ENCODE measurements around the gene FN1.
"Not testable (repeated sequence)": the region's sequence is repeated elsewhere in the genome, so short reads cannot be mapped to it uniquely, and the experiment has no call there.

FN1 gene

DNA sequence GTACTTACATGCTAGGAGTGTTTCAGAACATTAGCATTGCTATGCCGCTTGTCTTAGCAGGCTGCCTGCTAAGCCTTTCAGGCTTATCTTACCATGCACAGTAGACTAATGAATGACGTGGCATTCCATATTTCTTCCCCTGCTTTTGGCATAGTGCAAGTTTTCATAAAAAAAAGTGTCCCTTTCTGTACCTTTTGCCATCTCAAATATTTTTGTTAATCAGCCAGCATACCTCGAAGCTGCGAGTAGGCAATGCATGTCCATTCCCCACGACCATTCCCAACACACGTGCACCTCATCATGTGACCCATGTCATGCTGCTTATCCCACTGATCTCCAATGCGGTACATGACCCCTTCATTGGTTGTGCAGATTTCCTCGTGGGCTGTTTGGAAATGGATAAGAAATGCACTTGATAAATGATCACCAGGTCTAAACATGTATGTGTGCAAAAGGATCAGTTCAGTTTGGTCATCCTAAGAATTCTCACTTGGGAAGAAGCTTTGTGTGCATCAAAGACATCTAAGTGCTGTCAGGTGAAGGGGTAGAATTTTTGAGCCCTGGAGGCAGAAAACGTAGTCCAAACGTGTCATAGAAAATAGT is 13.9 kb downstream of the FN1 start:
- DNase-seq: no peak

DNA sequence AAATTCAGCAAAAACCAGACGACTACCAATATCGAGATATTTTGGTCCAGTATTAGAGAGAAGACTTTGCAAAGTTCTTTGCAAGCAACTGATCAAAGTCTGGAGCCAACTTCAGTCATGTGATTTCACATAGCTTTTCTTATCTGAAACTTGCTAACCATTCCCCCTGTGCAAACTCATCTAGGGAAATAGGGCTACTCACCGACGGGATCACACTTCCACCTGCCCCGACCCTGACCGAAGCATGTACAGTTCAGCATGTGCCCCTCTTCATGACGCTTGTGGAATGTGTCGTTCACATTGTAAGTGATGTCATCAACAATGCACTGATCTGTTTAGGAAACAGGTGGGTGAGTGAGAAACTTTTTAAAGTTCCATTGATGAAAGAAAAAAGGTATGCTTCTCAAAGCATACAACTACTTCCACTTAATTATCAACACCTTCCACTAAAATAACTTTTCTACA is 15.4 kb downstream of the FN1 start:
- DNase-seq: no peak

DNA sequence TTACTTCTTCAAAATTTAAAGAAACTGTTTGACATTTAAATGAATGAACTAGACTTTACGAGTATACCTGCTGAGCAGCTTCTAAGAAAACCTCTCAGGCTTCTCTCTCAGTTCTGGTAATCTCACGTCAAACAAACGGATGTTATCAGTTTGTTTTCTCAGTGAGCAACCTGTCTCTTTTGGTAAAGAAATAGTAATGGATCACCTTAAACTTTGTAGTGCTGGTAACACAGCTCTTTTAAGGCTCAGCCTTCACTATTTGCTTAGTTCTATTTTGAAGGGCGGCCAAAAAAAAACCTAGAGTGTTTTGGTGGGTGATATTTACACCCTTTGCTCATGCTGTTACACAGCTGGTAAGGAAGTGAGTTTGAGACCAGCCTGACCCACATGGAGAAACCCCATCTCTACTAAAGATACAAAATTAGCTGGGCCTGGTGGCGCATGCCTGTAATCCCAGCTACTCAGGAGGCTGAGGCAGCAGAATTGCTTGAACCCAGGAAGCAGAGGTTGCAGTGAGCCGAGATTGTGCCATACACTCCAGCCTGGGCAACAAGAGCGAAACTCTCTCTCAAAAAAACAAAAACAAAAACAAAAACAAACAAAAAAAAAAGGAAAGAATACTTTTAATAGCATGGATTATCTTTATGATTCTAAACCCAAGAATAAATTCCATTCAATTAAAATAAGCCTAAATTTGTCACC is 15.9 kb downstream of the FN1 start:
- DNase-seq: no peak

DNA sequence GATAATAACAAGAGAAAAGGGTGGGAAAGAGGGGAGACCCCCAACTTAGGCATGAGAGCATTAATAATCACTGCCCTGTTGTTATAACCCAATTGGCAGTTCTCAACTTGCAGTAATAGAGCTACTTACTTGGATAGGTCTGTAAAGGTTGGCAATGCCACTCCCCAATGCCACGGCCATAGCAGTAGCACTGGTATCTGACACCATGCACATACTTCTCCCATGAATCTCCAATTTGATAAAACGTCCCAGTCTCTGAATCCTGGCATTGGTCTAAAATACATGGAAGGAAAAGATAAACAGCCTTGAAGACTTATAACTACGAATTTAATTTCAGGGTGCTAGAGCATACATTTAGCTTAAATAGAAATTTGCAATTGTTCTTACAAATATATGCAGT is 16.8 kb downstream of the FN1 start:
- DNase-seq: no peak

DNA sequence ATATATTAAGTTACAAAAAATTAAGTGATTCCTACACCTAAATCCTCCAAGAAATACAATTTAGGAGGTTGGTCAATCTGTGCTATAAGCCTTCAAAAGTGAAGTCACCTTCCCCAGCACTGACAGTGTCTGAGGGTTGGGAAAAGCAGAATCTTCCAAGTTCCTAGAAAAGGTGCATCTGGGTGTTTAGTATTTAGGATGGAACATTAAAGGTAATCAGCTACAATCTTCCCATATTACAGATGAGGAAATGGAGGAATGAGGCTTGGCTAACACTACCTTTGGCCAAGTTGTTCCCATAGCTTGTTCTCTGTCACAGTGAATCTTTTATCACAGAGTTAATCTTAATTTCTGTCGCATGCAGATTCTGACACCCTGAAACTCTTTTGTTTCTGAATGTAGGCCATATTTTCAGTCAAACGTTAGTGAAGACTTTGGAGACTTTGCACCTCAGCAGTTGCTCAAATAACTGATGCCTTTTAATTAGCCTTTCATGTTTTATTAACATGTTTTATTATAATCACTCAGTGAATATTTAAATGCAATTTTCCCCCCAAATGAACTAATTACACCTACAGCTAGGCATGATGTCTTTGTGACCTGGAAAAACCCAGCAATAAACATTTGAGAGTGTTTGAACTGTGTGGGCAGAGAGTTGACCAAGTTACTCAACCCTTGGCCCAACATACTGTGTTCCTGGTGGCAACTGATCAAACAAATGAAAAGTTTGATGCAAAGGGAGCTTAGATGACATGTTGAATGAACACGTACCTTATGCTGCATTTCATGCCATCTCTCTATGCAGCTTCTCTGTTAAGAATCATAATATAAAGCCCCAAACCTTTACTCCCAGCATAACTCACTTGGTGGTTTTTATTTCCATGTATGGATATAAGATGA is 17.6 kb downstream of the FN1 start:
- DNase-seq: no peak

DNA sequence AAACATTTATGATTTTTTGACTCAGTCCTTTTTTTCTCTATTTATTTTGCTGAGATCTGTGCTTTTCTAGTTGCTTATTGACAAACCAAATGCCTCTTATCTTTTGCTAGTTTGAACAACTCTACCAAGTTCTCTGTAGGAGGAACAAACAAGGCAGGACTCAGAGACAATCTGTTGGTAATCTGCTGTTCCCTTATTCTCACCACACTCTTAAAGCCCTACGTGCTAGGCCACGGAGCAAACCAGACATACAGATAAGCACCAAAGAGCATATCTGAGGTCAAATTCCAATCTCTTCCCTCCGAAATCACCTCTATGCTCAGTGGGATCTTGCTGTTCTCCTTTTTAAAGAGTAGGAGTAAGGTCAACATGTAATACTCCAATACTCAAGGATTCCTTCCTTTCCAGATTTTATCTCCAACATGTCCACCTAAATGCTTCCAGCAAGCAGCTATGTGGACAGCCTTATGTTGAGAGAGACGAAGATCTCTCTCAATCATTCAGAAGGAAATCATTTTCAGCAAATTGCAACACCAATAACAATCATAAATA is 18.4 kb downstream of the FN1 start:
- no peak for DNase-seq

DNA sequence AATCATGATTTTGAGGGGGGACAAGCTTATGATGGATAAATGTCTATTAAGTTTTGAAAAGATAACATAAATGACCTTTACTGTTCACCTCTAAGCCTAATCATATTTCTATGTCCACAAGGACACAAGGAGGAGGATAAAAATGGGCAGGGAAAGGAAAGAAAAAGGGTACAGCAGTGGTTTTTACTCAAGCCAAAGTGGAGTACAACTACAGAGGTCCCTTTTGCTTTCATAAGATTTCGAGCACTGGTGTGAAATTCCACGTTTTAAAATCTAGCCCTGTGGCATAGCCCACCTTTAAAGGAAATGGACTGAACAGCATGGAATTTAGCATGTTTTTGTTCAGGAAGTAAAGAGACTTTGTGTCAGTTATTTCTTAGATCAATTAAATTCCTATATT is 19.2 kb downstream of the FN1 start:
- no peak for DNase-seq

DNA sequence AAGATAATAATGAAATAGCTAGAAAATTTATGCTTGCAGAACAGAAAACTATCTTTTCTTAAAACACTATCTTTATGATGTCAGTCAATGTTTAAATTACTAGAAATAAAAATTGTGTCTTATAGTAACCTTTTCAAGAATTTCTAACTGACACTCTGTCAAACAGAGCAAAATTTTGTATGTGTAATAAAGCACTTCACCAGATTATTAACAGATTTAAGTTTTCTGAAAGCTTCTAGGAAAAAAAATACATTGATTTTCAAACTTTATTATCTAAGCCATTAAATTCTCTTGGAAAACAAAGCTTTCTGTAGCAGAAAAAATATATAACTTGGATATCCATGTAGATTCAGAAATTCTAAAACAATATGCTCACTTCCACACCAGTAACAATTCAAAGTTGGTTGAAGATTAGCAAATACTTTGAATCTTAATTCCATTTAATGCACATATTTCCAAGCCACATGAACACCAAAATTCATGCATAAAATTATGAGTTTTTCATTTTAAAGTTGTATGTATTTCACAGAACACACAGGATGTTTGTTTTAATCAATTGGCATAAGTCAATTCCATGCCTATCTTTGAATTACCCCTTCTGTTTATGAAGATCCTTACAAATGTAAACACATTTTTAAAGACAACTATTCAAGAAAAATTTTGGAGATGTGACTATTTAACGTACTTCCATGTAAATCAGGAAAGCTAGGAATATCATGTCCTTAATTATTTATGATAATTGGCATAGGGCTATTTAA is 19.9 kb downstream of the FN1 start:
- no peak for DNase-seq

DNA sequence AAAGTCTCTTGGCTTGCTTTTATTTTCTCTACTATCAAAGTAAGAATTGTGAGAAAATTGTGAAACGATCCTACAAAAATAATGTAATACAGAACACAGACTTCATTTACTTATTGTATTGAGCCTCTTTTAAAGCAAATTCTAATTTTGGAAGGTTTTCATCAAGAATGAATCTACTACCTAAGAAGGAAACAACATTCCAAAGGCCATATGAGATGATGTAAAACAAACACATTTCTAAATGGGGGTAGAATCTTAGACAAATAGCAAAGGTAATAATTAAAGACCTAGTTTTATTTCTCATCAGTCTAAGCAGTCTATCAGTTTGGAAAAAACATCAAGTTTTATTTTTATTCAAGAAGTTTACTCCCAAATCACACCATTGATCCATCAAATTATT is 20.6 kb downstream of the FN1 start:
- no peak for DNase-seq

DNA sequence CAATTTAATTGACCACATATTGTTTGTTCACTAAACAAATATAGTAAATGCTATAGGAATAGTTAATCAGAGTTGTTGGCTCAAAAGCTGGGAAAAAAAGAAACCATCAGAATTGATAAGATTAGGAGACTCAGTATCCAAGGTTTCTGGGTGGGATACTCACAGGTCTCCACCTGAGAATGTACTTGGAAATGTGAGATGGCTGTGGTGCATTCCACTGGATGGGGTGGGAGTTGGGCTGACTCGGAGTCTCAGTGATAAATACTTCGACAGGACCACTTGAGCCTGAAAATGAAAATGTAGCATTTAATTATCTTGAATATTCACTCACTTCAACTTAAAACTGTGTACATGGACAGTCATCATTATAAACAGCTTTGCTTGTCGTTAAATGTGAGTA is 21.2 kb downstream of the FN1 start:
- no peak for DNase-seq

DNA sequence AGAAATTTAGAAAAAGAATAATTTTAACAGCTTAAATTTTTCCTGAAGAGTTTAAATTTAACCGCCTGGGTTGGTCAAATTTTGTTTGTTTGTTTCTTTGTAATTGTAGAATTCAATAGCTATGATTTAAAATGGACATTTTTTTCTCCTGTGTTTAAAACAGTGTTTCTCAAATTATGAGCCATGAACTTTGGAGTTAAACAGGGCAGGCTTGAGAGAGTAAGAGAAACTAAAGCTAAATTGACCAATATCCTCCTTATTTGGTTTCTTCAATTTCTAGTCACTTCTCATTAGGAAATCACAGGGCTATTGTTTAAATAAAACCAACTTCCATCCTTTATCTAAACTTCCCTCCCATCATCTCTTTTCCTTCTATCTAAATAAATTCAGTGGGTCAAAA is 21.9 kb downstream of the FN1 start:
- no peak for DNase-seq

DNA sequence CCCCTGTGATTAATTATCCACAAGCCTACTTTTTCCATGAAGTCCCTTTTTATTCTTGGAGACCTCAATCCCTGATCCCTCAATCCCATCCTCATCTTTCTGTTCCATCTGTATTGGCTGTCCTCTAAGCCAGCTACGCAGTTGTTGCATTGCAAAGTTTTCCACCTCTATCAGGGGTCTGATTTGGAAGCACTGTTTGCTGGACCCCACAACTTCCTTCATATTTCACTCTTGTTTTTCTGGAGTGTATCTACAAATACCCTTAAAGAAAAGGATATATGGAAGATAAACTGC is 22.4 kb downstream of the FN1 start:
- no peak for DNase-seq

DNA sequence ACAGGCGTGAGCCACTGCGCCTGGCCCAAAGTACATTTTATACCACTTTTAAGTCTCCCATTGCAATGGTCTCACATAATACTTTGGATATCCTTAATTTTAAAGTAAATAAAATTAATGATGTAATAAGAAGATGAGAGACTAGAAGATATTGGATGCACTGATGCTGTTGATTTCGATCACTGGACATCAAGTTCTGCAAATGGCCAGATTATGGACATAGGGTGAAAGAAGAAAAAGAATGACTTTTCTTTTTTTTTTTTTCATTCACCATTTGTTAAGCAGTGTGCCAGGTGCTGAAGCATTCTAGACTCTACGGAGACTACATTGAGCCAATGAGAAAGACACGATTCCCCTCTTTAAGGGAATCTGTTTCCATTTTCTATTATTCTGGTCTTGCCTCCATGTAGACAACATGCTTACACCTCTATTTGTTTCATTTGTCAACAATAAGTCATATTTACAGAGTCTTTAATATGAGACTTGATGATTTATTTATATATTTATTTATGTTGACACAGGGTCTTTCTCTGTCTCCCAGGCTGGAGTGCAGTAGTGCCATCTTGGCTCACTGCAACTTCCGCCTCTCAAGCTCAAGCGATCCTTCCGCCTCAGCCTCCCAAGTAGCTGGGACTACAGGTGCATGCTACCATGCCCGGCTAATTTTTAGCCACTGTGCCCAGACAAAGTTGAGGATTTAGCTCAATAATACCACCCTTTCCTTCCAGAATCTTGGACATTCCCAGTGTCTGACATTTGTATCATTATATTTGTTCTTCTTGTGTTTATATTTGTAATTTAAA is 23.7 kb downstream of the FN1 start:
- no peak for DNase-seq

DNA sequence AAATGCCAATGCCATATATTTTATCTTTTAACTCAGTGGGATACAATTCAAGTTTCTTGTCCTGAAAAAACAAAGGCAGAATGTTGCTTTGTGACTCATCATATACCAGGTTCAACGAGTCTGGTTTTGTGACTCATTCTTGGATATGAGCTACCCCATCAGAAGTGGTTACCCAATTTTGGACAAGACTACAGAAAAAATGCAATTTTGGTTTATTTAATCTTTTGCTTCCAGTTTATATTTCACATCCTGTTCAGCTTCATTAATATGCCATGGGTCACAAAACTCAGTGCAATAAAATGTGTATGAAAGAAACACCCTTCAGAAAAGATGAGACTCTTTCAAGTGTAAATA is 25.0 kb downstream of the FN1 start:
- DNase-seq: no peak

DNA sequence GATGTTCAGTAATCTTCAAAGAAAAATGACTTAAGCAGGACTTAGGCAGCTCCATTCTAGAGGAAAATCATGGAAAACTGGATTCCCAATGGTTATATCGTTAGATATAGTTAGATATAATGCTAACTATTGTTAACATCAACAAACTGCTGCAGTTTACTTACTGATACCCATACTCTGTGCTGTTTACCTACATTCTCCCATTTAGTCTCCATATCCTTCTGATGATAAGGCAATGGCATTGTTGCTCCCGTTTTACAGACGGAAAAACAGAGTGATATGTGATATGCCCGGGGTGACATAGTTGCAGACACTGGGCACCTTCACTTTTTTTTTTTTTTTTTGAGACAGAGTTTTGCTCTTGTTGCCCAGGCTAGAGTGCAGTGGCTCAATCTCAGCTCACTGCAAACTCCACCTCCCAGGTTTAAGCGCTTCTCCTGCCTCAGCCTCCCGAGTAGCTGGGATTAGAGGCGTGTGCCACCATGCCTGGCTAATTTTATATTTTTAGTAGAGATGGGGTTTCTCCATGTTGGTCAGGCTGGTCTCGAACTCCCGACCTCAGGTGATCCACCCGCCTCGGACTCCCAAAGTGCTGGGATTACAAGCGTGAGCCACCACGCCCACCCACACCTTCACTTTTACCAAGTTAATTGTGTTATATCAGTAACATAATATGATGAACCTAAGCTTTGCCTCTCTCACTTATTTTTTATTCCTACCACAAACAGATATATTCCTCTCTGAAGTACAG is 25.5 kb downstream of the FN1 start:
- DNase-seq: not testable (repeated sequence)

DNA sequence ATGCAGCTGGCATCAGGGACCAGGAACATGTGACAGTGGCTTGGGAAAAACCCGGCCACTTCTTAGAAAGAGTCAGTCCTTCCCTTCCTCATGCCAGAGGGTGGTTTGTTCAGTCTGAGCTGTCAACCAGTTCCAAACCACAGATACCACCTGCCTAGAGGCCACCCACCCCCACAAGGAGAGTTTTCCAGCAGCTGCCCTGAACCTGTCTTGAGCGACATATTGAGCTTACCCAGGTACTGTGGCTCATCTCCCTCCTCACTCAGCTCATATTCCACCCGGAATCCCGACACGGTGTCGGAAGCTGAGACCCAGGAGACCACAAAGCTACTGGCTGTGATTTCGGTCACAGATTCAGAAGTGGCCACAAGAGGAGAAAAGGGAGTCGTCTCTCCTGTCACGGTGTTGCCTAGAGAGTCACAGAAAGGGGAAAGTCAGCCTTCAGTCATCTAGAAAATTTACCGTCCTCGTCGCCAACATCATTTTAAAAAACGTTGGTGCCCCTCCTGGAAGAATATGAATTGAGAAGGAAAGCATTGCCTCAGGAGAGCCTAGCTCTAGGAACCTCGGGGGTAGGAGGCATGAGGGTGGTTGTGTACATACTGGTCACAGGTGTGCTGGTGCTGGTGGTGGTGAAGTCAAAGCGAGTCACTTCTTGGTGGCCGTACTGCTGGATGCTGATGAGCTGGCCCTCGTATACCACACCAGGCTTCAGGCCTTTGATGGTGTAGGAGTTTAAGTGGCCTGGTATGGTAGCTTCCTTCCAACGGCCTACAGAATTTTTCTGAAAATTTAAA is 26.3 kb downstream of the FN1 start:
- peak; percentile 47 for DNase-seq

DNA sequence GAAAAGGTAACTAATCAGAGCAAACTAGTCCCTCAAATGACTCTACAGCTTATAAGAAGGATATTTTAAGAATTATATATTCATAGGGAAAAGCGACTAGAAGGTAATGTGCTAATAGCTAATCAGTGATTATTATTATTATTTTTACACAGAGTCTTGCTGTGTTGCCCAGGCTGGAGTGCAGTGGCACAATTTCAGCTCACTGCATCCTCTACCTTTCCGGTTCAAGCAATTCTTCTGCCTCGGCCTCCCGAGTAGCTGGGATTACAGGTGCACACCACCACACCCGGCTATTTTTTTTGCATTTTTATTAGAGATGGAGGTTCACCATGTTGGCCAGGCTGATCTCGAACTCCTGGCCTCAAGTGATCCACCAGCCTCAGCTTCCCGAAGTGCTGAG is 27.4 kb downstream of the FN1 start:
- DNase-seq: not testable (repeated sequence)

DNA sequence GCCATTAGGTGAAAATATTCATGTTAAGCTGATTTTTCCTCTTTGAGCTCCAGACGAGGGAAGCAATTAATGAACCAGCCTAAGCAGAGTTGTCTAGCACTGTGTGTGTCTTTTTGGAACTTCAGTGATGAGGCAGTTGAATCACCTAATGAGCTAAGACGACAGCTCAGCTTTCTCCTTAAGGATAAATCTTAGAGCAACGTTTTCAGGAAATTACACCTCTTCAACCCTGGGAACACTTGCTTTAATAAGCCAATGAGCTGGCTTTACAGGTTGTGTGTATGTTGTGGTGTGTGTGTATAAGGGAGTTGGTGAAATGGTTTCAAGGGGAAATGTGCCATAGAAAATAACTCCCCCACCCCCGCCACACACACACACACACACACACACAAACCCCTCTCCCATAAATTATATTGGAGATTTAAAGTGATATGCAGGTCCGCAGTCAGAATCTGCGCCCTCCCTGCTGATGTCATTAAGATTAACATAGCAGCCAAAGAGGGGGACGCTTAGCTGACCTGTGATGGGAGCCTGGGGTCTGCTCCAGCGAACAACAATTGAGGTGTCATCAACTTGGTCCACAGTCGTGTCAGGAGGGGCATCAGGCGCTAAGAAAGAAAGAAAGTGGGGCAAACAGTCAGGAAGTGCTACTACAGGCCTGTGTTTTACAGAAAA is 28.1 kb downstream of the FN1 start:
- no peak for DNase-seq

DNA sequence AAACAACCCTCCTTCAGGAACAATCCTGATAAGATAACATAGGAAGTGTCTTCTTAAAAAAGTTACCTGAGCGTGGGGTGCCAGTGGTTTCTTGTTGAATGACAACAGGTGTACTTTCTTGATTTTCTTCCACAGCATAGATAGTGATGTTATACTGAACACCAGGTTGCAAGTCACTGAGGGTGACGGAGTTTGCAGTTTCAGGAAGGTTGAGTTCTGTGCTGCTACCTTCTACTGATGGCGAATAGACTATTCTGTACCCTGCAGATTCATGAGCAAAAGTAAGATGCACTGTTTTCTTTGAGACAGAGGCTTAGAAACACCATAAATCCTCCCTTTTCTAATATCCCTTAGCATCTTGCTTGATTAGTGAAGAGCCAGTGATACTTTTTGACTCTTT is 28.8 kb downstream of the FN1 start:
- no peak for DNase-seq

All from stimulated activated CD8-positive, alpha-beta memory T cell treated with anti-CD3 and anti-CD28 coated beads, Interleukin-4, amount 100 ng/mL, for 48 hours (primary cell).